GM20431 (cell line): ENCODE measurements around the gene EFCAB8.
"Not testable (repeated sequence)": the region's sequence is repeated elsewhere in the genome, so short reads cannot be mapped to it uniquely, and the experiment has no call there.

Experiments
- in situ Hi-C: fragments of 300-500 bp; cut with MseI, MboI; formaldehyde crosslinking; loops from one replicate; pipeline ENCODE4 v1.15.0; 2020; ENCODE audit warnings: low sequenced_read_pairs; ENCODE audit not compliant: unreplicated experiment

EFCAB8 gene

GRCh38 chr20:32966881-32967781 is 108.4 kb downstream of the EFCAB8 start:
- in situ Hi-C loops: no loop called here

GRCh38 chr20:32967961-32968457 is 109.3 kb downstream of the EFCAB8 start:
- in situ Hi-C loops: no loop called here

- in situ Hi-C loops: no loop called here
These were observed 109.9 kb downstream of the EFCAB8 start for GRCh38 chr20:32968478-32969241.

- in situ Hi-C loops: no loop called here
These were observed 110.8 kb downstream of the EFCAB8 start for GRCh38 chr20:32969356-32970114.

GRCh38 chr20:32970115-32970972 is 111.6 kb downstream of the EFCAB8 start:
- in situ Hi-C loops: no loop called here

- in situ Hi-C loops: no loop called here
These were observed 112.2 kb downstream of the EFCAB8 start for GRCh38 chr20:32970973-32971300.

- in situ Hi-C loops: no loop called here
These were observed 113.0 kb downstream of the EFCAB8 start for GRCh38 chr20:32971703-32972161.

GRCh38 chr20:32972181-32973076 is 113.7 kb downstream of the EFCAB8 start:
- in situ Hi-C loops: no loop called here

- in situ Hi-C loops: no loop called here
These were observed 114.5 kb downstream of the EFCAB8 start for GRCh38 chr20:32973077-32973717.

- in situ Hi-C loops: not testable (repeated sequence)
These were observed 115.7 kb downstream of the EFCAB8 start for GRCh38 chr20:32974204-32975064.

GRCh38 chr20:32975121-32975520 is 116.4 kb downstream of the EFCAB8 start:
- in situ Hi-C loops: not testable (repeated sequence)

GRCh38 chr20:32975698-32976674 is 117.3 kb downstream of the EFCAB8 start:
- in situ Hi-C loops: no loop called here

- in situ Hi-C loops: no loop called here
These were observed 118.0 kb downstream of the EFCAB8 start for GRCh38 chr20:32976746-32977145.

- in situ Hi-C loops: no loop called here
These were observed 118.7 kb downstream of the EFCAB8 start for GRCh38 chr20:32977281-32978008.

- in situ Hi-C loops: no loop called here
These were observed 119.2 kb downstream of the EFCAB8 start for GRCh38 chr20:32978009-32978335.
